ENCODE measurements around the gene PRM3. TPM values are rescaled to one million over a fixed set of nuclear protein-coding genes. Genes with fewer than 3 reads are reported as not detected.

Gene PRM3
- total and polyA plus RNA-seq, 2 donors (not counting 1 experiment from before 2014, with no cell fraction given) = not detected

- TF ChIP-seq EZH2 (IDR thresholded peaks at IDR 0.05; ENCODE audit: low read length, missing control alignments) (no peak), CTCF (conservative IDR thresholded peaks at IDR 0.05 in 1 of 2, IDR thresholded peaks at IDR 0.05 in 1 of 2; ENCODE audit: low read depth in 1 of 2, low read length in 2 of 2) (no peak)
- Histone ChIP-seq H3K9ac (ENCODE audit: insufficient read depth, low read length) (no peak overlapping the region), H2AFZ (ENCODE audit: low read length) (no peak overlapping the region), H3K79me2 (ENCODE audit: control insufficient read depth, insufficient read depth, low read length) (no peaks in the 10 kb centered on the region), H3K4me3 (replicated peaks in 1 of 4; ENCODE audit: control extremely low read depth in 1 of 4, insufficient read depth in 1 of 4, low read depth in 3 of 4, low read length in 4 of 4) (no peak overlapping the region), H4K20me1 (ENCODE audit: control insufficient read depth, extremely low read depth, insufficient read depth, low read length) (no peaks in the 10 kb centered on the region), H3K9me3 (ENCODE audit: control insufficient read depth, insufficient read depth, low read depth, low read length) (no peaks in the 10 kb centered on the region), H3K4me2 (ENCODE audit: extremely low read depth, insufficient read depth, low read length) (no peak overlapping the region), H3K4me1 (ENCODE audit: control insufficient read depth, extremely low read depth, insufficient read depth, low read length) (peaks cover 7% of the 10 kb centered on the region), H3K27ac (ENCODE audit: insufficient read depth, low read length) (no peak overlapping the region), H3K27me3 (ENCODE audit: control insufficient read depth, insufficient read depth, low read length) (no peaks in the 10 kb centered on the region), H3K36me3 (ENCODE audit: control insufficient read depth, insufficient read depth, low read length) (no peaks in the 10 kb centered on the region)
- no peak for DNase-seq (ENCODE audit: low read depth in 2 of 2)
Measured at GRCh38 chr16:11313493-11314308, 40.3 kb upstream of the PRM3 start.

DNA sequence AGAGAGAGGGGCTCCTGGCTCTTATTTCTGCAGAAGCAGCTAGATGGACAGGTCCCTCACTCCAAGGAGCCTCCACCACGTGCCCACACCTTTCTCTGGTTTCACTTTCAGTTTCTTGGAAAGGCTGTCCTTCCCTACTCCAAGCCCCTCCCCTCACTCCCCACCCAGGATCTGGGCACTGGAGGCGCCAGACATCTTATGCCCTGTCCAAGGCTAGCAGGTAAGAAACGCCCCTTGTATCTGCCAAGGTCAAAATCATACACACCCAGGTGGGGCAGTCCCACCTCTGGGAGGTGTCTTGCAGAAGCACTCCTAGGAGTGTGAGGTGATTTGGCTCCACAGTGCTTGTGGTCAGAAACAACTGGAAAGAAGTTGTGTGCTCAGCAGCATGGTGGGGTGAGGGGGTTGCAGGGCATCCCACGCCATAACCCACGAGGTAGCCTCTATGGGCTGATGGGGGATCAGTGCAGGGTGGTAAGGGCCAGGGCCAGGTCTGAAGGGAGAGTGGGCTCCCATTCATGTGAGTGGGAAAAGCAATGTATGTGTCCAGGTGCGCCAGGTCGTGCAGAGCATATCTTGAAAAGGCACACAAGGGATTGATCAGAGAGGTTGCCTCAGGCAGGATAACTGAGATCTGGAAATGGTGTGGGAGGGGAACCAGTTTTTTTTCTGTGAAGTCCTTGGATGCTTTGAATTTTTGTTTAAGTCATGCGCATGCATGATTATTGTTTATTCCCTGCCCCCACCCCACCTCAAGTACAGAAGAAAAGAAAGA is 39.5 kb upstream of the PRM3 start:
- no peak overlapping the region for H3K9ac ChIP-seq (ENCODE audit: insufficient read depth, low read length)
- H3K79me2 ChIP-seq (ENCODE audit: control insufficient read depth, insufficient read depth, low read length) = no peaks in the 10 kb centered on the region
- DNase-seq (ENCODE audit: low read depth in 2 of 2) = peak in 1 of 2 donors; percentile 84
- no peaks in the 10 kb centered on the region for H3K36me3 ChIP-seq (ENCODE audit: control insufficient read depth, insufficient read depth, low read length)
- no peak overlapping the region for H3K4me3 ChIP-seq (replicated peaks in 1 of 4; ENCODE audit: control extremely low read depth in 1 of 4, insufficient read depth in 1 of 4, low read depth in 3 of 4, low read length in 4 of 4)
- peak overlapping the region; percentile 59 for H3K4me2 ChIP-seq (ENCODE audit: extremely low read depth, insufficient read depth, low read length)
- peaks cover 7% of the 10 kb centered on the region for H3K4me1 ChIP-seq (ENCODE audit: control insufficient read depth, extremely low read depth, insufficient read depth, low read length)
- peak overlapping the region; percentile 23 for H2AFZ ChIP-seq (ENCODE audit: low read length)
- H4K20me1 ChIP-seq (ENCODE audit: control insufficient read depth, extremely low read depth, insufficient read depth, low read length) = no peaks in the 10 kb centered on the region
- TF ChIP-seq CTCF (conservative IDR thresholded peaks at IDR 0.05 in 1 of 2, IDR thresholded peaks at IDR 0.05 in 1 of 2; ENCODE audit: low read depth in 1 of 2, low read length in 2 of 2) (no peak), EZH2 (IDR thresholded peaks at IDR 0.05; ENCODE audit: low read length, missing control alignments) (no peak)
- no peaks in the 10 kb centered on the region for H3K9me3 ChIP-seq (ENCODE audit: control insufficient read depth, insufficient read depth, low read depth, low read length)
- no peaks in the 10 kb centered on the region for H3K27me3 ChIP-seq (ENCODE audit: control insufficient read depth, insufficient read depth, low read length)
- H3K27ac ChIP-seq (ENCODE audit: insufficient read depth, low read length) = no peak overlapping the region

DNA sequence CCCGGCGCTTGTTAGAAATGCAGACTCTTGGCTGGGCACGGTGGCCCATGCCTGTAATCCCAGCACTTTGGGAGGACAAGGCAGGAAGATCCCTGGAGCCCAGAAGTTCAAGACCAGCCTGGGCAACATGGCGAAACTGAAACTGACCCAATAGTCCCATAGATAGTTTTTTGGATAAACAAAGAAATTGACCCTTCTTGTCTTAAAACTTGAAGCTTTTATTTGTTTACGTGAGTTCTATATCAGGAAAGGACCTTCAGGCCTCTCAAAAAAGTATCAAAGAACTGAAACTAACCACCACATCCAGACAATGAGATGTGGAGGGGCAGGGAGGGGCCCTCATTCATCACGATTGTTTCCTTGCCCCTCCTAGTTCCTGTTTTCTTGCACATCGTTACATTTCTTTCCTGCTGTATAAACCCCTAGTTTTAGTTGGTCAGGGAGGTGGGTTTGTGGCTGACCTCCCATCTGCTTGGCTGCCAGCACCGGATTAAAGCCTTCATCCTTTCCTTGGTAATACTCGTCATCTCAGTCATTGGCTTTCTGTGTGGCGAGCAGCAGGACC is 37.6 kb upstream of the PRM3 start:
- no peak overlapping the region for H3K27ac ChIP-seq (ENCODE audit: insufficient read depth, low read length)

More for the DNA sequence above, 37.6 kb upstream of the PRM3 start:
- Histone ChIP-seq H4K20me1 (ENCODE audit: control insufficient read depth, extremely low read depth, insufficient read depth, low read length) (no peaks in the 10 kb centered on the region), H3K79me2 (ENCODE audit: control insufficient read depth, insufficient read depth, low read length) (no peaks in the 10 kb centered on the region), H2AFZ (ENCODE audit: low read length) (no peak overlapping the region), H3K4me3 (replicated peaks in 1 of 4; ENCODE audit: control extremely low read depth in 1 of 4, insufficient read depth in 1 of 4, low read depth in 3 of 4, low read length in 4 of 4) (no peak overlapping the region), H3K36me3 (ENCODE audit: control insufficient read depth, insufficient read depth, low read length) (no peaks in the 10 kb centered on the region), H3K9me3 (ENCODE audit: control insufficient read depth, insufficient read depth, low read depth, low read length) (no peaks in the 10 kb centered on the region), H3K27me3 (ENCODE audit: control insufficient read depth, insufficient read depth, low read length) (no peaks in the 10 kb centered on the region), H3K4me2 (ENCODE audit: extremely low read depth, insufficient read depth, low read length) (no peak overlapping the region), H3K9ac (ENCODE audit: insufficient read depth, low read length) (no peak overlapping the region), H3K4me1 (ENCODE audit: control insufficient read depth, extremely low read depth, insufficient read depth, low read length) (peaks cover 7% of the 10 kb centered on the region)
- TF ChIP-seq CTCF (conservative IDR thresholded peaks at IDR 0.05 in 1 of 2, IDR thresholded peaks at IDR 0.05 in 1 of 2; ENCODE audit: low read depth in 1 of 2, low read length in 2 of 2) (no peak), EZH2 (IDR thresholded peaks at IDR 0.05; ENCODE audit: low read length, missing control alignments) (no peak)
- DNase-seq (ENCODE audit: low read depth in 2 of 2) = peak in 1 of 2 donors; percentile 35
